Natural killer cell treated with Interleukin-12 subunit alpha and Interleukin-12 subunit beta and Interleukin-15 and Interleukin-18, amount 100 ng/mL, for 72 hours (primary cell): Measurements from ENCODE around the gene NLGN1. TPM values are rescaled to one million over a fixed set of nuclear protein-coding genes. Genes with fewer than 3 reads are reported as not detected.

Experiments used
- ATAC-seq, 2 donors: fragments of 150-1000 bp; cut with Tn5 transposase in 1 of 2; sonication (Bioruptor Pico), chemical (Tn5 transposase) in 1 of 2; 2 replicates each; pipeline ENCODE4 v1.10.0; 2021
- DNase-seq: peaks from one replicate; pipeline ENCODE4 v3.0.0; 2022; ENCODE audit warnings: low spot score
- H3K27ac Mint-ChIP-seq, 2 donors: 1 replicate in 1 of 2; 2 replicates in 1 of 2; pipeline ENCODE4 v1.8.0; 2022; ENCODE audit warnings: mixed read lengths in 2 of 2, mild to moderate bottlenecking in 1 of 2, moderate library complexity in 1 of 2
- H3K27me3 Mint-ChIP-seq, 2 donors: 1 replicate in 1 of 2; 2 replicates in 1 of 2; pipeline ENCODE4 v1.8.0; 2022; ENCODE audit warnings: mixed read lengths in 2 of 2
- H3K36me3 Mint-ChIP-seq: one replicate; pipeline ENCODE4 v1.8.0; 2022; ENCODE audit warnings: mixed read lengths
- H3K4me1 Mint-ChIP-seq, 2 donors: 1 replicate in 1 of 2; 2 replicates in 1 of 2; pipeline ENCODE4 v1.8.0; 2022; ENCODE audit warnings: low read depth in 2 of 2, mixed read lengths in 2 of 2, mild to moderate bottlenecking in 1 of 2
- H3K4me3 Mint-ChIP-seq: one replicate; pipeline ENCODE4 v1.8.0; 2022; ENCODE audit warnings: mixed read lengths
- H3K9me3 Mint-ChIP-seq: 2 replicates; pipeline ENCODE4 v1.8.0; 2022; ENCODE audit warnings: mixed read lengths
- total RNA-seq, 2 donors: library from RNA; stranded (reverse); gene quantifications; one replicate each; pipeline ENCODE4 v1.2.3, GENCODE V29; 2022

The NLGN1 gene
- total RNA-seq, 2 donors from 2014 or later, result not detected

DNA sequence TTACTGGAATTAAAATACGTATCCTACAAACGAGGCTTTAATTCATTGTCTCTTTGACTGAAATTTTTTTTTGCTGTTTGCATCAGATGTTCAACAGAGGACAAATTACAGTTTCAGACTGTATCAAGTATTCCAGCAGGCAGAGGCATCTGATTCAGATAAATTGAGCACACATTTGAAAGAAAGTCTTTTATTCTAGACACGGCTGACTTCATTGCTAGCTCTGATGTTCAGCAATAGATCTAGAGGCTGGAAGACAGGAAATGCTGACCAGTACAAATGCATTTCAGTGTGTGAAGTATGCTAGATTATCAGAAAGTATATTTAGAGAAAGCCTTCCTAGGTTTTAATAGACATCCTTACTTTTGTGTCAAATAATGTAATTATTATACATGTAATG lies 472.2 kb downstream of the NLGN1 start:
- no peak for DNase-seq
- Mint-ChIP-seq H3K36me3 (no peaks in the 10 kb centered on the region), H3K4me1 (no peaks in the 10 kb centered on the region), H3K27ac (no peak overlapping the region), H3K9me3 (peaks cover 6% of the 10 kb centered on the region), H3K27me3 (no peaks in the 10 kb centered on the region), H3K4me3 (no peak overlapping the region)
- ATAC-seq, result no peak

DNA sequence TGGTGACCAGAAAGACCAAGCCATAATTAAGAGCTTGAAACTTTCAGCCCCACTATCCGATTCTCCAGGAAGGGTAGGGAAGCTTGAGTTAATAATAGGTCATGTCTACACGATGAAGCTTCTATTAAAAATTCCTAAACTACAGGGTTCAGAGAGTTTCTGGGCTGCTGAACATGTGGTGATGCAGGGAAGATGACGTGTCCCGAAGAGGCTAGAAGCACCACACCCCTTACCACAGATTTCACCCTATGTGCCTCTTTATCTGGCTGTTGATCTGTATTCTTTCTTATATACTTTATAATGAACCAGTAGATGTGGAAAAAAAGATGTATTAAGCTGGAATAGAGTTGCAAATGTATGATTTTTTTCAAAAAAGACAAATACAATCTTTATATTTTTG lies 473.4 kb downstream of the NLGN1 start:
- no peak for ATAC-seq
- no peak overlapping the region for H3K4me3 Mint-ChIP-seq

DNA sequence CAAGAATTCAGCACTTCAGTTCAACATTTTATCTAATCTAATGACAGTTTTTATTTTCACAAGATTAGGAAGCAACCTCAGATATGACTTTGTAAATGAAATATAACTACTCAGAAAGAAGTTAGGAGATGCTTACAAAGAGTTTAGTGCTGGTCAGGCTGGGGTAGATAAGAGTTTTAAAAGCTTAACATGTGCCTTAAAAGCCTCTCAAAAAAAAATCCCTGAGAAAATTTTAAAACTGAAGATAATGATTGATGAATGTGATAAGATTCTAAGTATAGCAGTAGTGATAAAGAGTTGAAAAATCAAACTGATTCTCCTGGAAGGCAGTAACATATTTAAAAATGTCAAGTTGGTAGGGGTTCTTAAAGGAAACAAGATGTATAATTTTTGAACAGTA lies 478.2 kb downstream of the NLGN1 start:
- ATAC-seq, result no peak
- H3K27me3 Mint-ChIP-seq, result no peaks in the 10 kb centered on the region

More for the DNA sequence above, 473.4 kb downstream of the NLGN1 start:
- Mint-ChIP-seq H3K27me3 (no peaks in the 10 kb centered on the region), H3K36me3 (no peaks in the 10 kb centered on the region), H3K4me1 (no peaks in the 10 kb centered on the region), H3K27ac (no peak overlapping the region), H3K9me3 (peaks cover 6% of the 10 kb centered on the region)
- DNase-seq, result no peak

DNA sequence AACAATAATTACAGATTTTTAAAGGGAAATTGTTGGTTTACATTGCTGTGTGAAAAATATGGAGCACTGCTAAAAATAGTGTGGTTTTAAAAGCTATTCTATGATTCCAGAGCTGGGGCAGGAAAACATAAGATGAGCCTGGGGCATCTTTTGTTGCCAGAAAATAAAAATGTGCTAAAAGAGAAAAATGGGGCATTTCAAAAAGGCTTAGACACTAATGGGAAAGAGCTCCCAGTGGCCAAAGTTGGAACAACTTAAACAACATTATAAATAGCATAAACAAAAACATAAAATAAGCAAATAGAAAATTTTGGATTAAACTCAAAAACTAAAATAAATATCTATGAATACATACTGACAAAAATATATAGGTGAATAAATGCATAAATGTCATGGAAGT lies 478.9 kb downstream of the NLGN1 start:
- no peak for ATAC-seq
- no peaks in the 10 kb centered on the region for H3K36me3 Mint-ChIP-seq
- H3K4me1 Mint-ChIP-seq, result no peaks in the 10 kb centered on the region
- no peak for DNase-seq
- H3K27ac Mint-ChIP-seq, result no peak overlapping the region
- no peaks in the 10 kb centered on the region for H3K27me3 Mint-ChIP-seq
- peaks cover 4% of the 10 kb centered on the region for H3K9me3 Mint-ChIP-seq
- H3K4me3 Mint-ChIP-seq, result no peak overlapping the region

More for the DNA sequence above, 478.2 kb downstream of the NLGN1 start:
- H3K27ac Mint-ChIP-seq, result no peak overlapping the region
- H3K36me3 Mint-ChIP-seq, result no peaks in the 10 kb centered on the region
- DNase-seq, result no peak
- H3K4me3 Mint-ChIP-seq, result no peak overlapping the region
- H3K9me3 Mint-ChIP-seq, result peaks cover 4% of the 10 kb centered on the region
- H3K4me1 Mint-ChIP-seq, result no peaks in the 10 kb centered on the region

DNA sequence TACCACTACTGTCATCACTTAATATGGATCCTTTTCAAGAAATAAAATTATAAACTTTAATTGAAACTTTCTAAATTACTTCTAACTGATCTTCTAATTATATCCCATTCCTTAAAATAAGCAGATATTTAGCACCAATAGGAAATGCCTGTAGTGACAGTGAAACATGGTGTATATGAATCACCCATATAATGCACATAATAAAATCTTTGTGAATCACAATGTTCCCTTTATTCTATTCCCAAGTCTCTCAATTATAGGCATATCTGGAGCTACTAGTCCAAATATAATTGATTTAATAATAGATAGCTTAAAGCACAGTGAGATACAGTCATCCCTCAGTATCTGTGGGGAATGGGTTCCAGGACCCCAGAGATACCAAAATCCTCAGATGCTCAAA lies 490.3 kb downstream of the NLGN1 start:
- ATAC-seq, result no peak
- Mint-ChIP-seq H3K9me3 (peaks cover 5% of the 10 kb centered on the region), H3K27ac (no peak overlapping the region), H3K4me3 (no peak overlapping the region), H3K36me3 (no peaks in the 10 kb centered on the region), H3K4me1 (no peaks in the 10 kb centered on the region), H3K27me3 (no peaks in the 10 kb centered on the region)
- DNase-seq, result no peak

DNA sequence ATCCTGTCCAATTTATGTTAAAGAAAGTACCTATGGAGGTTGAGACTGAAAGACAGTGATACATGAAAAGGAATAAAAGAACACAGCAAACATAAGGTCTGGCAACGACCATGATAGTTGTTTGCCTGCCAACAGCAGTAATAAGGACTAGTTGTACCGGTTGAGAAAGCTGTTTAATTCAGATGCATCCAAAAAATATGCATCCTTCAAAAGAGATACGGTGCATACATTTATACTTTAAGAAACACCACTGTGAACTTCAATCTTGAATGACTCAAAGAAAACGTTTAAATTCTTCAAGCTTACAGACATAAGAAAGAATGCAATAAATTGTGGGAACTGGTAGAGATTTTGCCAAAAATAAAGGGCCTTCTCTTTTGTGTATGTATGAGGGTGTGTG lies 492.1 kb downstream of the NLGN1 start:
- Mint-ChIP-seq H3K4me1 (no peaks in the 10 kb centered on the region), H3K9me3 (peaks cover 8% of the 10 kb centered on the region), H3K4me3 (no peak overlapping the region), H3K27ac (no peak overlapping the region), H3K36me3 (no peaks in the 10 kb centered on the region), H3K27me3 (no peaks in the 10 kb centered on the region)
- ATAC-seq, result no peak
- DNase-seq, result no peak

DNA sequence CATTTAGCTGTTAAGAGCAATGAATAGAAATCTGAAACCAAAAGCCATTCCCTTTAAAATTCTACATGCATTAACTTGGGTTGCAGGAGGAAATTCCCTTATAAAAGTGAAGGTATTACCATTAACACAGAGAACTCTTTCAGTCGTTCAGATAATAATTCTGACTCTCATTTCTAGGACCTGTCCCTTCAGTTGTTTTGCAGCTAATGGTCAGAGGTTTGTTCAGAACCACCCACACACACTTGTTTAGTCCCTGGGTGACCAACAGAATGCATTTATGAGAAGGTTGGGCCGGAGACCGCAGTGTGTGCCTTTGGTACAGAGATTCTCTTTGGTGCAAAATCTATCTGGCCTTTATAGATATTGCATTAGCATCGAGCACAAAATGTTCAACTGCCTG lies 492.5 kb downstream of the NLGN1 start:
- ATAC-seq, result no peak
- H3K9me3 Mint-ChIP-seq, result peaks cover 8% of the 10 kb centered on the region
- no peaks in the 10 kb centered on the region for H3K4me1 Mint-ChIP-seq
- H3K27ac Mint-ChIP-seq, result no peak overlapping the region
- DNase-seq, result no peak
- no peaks in the 10 kb centered on the region for H3K36me3 Mint-ChIP-seq
- H3K27me3 Mint-ChIP-seq, result no peaks in the 10 kb centered on the region
- H3K4me3 Mint-ChIP-seq, result no peak overlapping the region

DNA sequence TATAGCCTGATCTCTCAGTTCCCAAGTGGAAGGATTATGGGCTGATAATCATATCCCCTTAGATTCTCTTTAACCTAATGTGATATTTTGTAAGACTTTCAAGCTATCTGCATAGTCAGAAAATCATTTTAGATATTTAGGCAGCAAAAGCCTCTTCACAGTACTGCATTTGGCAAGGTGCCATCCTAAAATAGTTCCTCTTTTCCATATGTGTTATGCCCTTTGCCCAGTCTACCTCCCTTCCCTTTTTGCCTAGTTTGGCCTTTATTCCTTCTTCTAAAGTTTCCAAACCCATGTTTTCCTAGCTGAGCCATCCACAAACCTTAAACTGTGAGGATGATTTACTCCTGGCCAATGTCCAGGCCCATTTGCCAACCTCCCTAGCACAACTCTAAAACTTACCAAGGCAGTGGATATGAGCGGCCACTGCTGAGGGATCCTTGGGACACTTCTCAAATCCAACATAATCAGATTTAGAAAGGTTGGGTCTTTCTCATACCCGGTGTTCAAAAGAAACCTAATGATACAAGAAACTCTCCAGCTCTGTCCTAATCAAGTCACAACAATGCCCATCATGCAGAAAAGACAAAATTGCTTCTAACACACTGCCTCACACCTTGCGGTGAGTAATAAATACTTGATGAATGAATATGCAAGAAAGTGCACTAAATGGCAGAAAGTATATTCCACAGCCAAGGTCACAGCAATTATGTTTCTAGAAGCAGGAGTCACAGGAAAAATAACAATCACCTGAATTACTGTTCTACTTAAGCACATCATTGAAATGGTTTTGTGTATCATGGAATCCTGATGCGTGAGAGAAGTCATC lies 493.9 kb downstream of the NLGN1 start:
- ATAC-seq (no peak), DNase-seq (no peak)
- Mint-ChIP-seq H3K4me1 (no peaks in the 10 kb centered on the region), H3K36me3 (no peaks in the 10 kb centered on the region), H3K27ac (no peak overlapping the region), H3K9me3 (peaks cover 9% of the 10 kb centered on the region), H3K4me3 (no peak overlapping the region), H3K27me3 (no peaks in the 10 kb centered on the region)

DNA sequence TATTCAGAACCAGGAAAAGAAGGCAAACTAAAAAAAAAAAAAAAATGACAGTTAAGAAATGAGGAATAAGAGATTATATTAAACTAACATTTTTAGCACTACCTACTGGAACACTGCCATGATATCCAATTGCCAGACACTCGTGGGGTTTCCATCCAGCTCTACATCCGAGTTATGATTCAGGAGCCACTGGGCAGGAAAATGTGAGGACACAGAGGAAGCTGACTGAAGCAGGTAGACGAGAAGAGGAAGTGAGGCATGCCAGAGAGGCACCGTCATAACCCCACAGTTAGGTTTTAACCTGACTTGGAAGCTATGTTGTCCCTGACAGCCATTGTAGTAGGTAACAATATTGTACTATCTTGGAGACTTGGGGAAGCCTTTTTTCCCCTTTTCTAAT lies 495.0 kb downstream of the NLGN1 start:
- Mint-ChIP-seq H3K36me3 (no peaks in the 10 kb centered on the region), H3K27me3 (no peaks in the 10 kb centered on the region), H3K9me3 (peaks cover 12% of the 10 kb centered on the region), H3K4me3 (no peak overlapping the region), H3K27ac (no peak overlapping the region), H3K4me1 (no peaks in the 10 kb centered on the region)
- DNase-seq (no peak), ATAC-seq (no peak)

DNA sequence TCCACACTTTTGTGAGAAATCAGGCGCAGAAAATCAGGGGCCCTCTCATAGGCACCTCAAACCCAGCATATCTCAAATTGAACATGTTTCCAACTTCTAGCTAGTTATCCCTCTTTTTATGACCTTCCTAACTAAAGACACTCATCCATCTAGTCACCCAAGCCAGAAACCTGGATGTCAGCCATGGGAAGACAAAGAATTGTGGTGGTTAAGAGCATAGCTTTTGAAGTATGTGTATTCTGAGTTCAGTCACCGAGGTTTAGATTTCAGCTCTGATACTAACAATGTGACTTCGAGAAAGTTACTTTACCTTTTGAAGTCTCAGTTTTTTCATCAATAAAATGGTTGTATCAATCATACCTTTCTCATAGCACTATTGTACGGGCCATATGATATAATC lies 495.5 kb downstream of the NLGN1 start:
- no peaks in the 10 kb centered on the region for H3K27me3 Mint-ChIP-seq
- no peaks in the 10 kb centered on the region for H3K36me3 Mint-ChIP-seq
- DNase-seq, result no peak
- no peak overlapping the region for H3K4me3 Mint-ChIP-seq
- peaks cover 12% of the 10 kb centered on the region for H3K9me3 Mint-ChIP-seq
- no peaks in the 10 kb centered on the region for H3K4me1 Mint-ChIP-seq
- no peak overlapping the region for H3K27ac Mint-ChIP-seq
- ATAC-seq, result no peak

DNA sequence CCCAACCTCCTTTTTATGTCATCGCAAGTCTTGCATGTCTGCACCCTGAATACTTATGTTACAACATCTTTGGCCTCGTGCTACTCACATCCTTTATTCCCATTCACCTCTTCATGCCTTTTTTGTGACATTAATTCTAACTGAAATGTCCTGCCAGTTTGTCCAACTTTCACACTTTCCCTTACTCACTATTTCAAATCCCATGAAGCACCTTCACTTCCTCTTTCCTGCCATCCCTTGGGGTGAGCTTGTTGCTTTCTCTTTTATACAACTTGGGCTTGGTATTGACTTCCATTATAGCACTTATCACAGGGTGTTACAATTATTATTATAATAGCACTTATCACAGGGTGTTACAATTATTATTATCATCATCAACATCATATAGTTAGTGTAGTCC lies 496.3 kb downstream of the NLGN1 start:
- ATAC-seq (no peak), DNase-seq (no peak)
- H3K36me3 Mint-ChIP-seq, result no peaks in the 10 kb centered on the region
- no peaks in the 10 kb centered on the region for H3K27me3 Mint-ChIP-seq
- H3K4me1 Mint-ChIP-seq, result no peaks in the 10 kb centered on the region
- H3K9me3 Mint-ChIP-seq, result peaks cover 12% of the 10 kb centered on the region
- no peak overlapping the region for H3K27ac Mint-ChIP-seq
- H3K4me3 Mint-ChIP-seq, result no peak overlapping the region

DNA sequence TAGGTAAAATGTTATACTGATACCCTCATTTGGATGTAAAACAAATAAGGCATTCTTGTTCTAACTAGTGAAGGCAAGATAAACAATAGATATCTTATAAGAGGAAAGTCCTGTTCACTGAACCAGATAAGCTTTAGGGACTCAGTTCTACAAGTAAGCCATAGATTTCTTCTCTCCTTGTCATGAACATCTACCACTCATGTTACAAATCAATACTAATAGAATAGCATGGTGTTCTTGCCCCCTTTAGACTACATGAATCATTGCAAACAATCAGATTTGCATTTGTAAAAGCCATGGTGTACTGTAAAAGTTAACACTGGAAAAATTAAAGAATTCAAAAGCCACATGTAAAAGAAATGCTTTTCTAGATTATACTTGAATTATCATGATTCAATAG lies 500.1 kb downstream of the NLGN1 start:
- Mint-ChIP-seq H3K4me3 (no peak overlapping the region), H3K4me1 (no peaks in the 10 kb centered on the region), H3K27ac (no peak overlapping the region), H3K27me3 (no peaks in the 10 kb centered on the region), H3K9me3 (peaks cover 10% of the 10 kb centered on the region), H3K36me3 (no peaks in the 10 kb centered on the region)
- DNase-seq (no peak), ATAC-seq (no peak)

DNA sequence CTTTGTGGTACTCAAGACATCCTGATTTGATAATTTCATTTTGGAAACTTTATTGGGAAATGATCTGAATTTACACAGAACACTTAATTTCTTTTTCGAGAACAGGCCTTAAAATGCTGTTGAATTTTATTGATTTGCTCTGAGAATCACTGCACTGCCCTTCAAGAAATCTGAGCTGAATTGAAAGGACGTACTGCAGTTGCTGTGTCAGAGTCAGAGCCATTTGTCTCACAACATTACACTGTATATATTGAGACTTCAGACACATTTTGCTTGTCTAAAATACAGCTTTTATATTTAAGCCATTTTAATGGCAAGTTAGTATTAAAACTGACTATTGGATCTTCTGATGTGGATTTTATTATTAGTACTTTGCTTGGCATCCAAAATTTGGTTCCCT lies 504.1 kb downstream of the NLGN1 start:
- no peaks in the 10 kb centered on the region for H3K27me3 Mint-ChIP-seq
- peaks cover 18% of the 10 kb centered on the region for H3K9me3 Mint-ChIP-seq
- no peak overlapping the region for H3K4me3 Mint-ChIP-seq
- no peaks in the 10 kb centered on the region for H3K36me3 Mint-ChIP-seq
- no peak overlapping the region for H3K27ac Mint-ChIP-seq
- DNase-seq (no peak), ATAC-seq (no peak)
- H3K4me1 Mint-ChIP-seq, result no peaks in the 10 kb centered on the region

DNA sequence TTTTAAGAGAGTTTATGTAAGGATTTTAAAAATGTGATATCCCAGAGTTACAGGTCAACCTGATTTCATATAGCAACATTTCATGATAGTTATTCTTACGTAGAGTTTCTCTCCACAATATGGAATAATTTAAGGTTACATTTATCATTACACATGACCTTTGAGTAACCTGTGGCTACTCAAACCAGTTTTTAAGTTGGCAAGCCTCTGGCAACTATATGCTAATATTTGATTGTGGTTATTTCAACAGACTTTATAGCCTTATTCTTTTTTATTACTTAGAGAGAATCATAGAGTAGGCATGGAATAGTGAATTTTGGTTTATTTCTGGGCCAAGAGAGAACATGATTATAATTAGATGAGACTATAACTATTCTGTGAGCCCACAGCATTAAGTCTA lies 504.9 kb downstream of the NLGN1 start:
- no peaks in the 10 kb centered on the region for H3K36me3 Mint-ChIP-seq
- no peak for ATAC-seq
- H3K4me1 Mint-ChIP-seq, result no peaks in the 10 kb centered on the region
- peaks cover 16% of the 10 kb centered on the region for H3K9me3 Mint-ChIP-seq
- H3K4me3 Mint-ChIP-seq, result no peak overlapping the region
- H3K27ac Mint-ChIP-seq, result no peak overlapping the region
- H3K27me3 Mint-ChIP-seq, result no peaks in the 10 kb centered on the region
- DNase-seq, result no peak

DNA sequence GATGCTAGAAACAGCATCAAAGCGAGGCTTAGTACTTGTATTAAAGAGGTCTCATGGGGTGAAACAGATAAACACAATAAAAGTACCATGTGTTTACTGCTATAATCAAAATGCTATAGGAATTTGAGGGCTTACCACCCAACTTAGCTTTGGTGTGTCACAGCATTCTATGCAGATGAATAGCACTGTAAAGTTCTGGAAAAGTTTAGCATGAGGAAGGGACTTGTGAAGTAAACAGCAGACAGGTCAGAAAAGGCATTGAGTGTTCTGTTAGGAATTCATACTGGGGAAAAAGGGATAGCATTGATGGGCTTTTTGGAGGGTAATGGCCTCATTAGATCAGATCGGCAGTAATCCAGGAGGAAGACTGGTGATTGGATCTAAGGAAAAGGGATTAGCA lies 505.3 kb downstream of the NLGN1 start:
- no peaks in the 10 kb centered on the region for H3K36me3 Mint-ChIP-seq

More for the DNA sequence above, 505.3 kb downstream of the NLGN1 start:
- no peak overlapping the region for H3K4me3 Mint-ChIP-seq
- H3K27ac Mint-ChIP-seq, result no peak overlapping the region
- no peaks in the 10 kb centered on the region for H3K27me3 Mint-ChIP-seq
- H3K9me3 Mint-ChIP-seq, result peaks cover 16% of the 10 kb centered on the region
- no peak for ATAC-seq
- no peak for DNase-seq
- no peaks in the 10 kb centered on the region for H3K4me1 Mint-ChIP-seq
